IMR-90 (cell line): Measurements from ENCODE around the gene NCAPD3. TPM values are rescaled to one million over a fixed set of nuclear protein-coding genes. Genes with fewer than 3 reads are reported as not detected.

Experiments used
- ATAC-seq: fragments of 200-7000 bp; cut with Tn5 transposase; 2 replicates; pipeline ENCODE4 v1.9.1; 2020; ENCODE audit warnings: low read depth, mild to moderate bottlenecking, moderate library complexity
- BruUV-seq: library from RNA; stranded (reverse); fragments of 400-500 nt; replicated peaks from 2 replicates; lab custom pipeline; 2021; lab: Mats Ljungman, UMichigan
- CTCF ChIA-PET: fragments of 300-600 bp; formaldehyde crosslinking; extraction: SDS; loops from one replicate; lab custom pipeline; 2021; ENCODE audit warnings: antibody characterized with exemption; lab: Yijun Ruan, JAX
- POLR2A ChIA-PET: fragments of 300-600 bp; sonication (Branson Sonifier 250); formaldehyde crosslinking; loops from one replicate; lab custom pipeline; 2022; ENCODE audit warnings: antibody characterized with exemption; ENCODE audit not compliant: unreplicated experiment; lab: Charles Lee
- DNase-seq: peaks from one replicate; pipeline ENCODE4 v3.0.0; 2013
- H2AFZ ChIP-seq: replicated peaks from 2 replicates; pipeline ENCODE3; 2013; ENCODE audit warnings: low read length, mild to moderate bottlenecking; ENCODE audit not compliant: poor library complexity
- H2AK5ac ChIP-seq: 2 replicates; pipeline ENCODE4 v1.6.1; 2013; ENCODE audit warnings: low read depth, low read length, inconsistent platforms
- H2AK9ac ChIP-seq: replicated peaks from 2 replicates; pipeline ENCODE3; 2013; ENCODE audit warnings: mild to moderate bottlenecking, low read depth, low read length, moderate library complexity; ENCODE audit not compliant: poor library complexity
- H2BK120ac ChIP-seq: 2 replicates; pipeline ENCODE4 v1.6.1; 2013; ENCODE audit warnings: low read depth, low read length, inconsistent platforms
- H2BK15ac ChIP-seq: 3 replicates; pipeline ENCODE4 v1.6.1; 2013; ENCODE audit warnings: low read depth, low read length, inconsistent platforms
- H2BK20ac ChIP-seq: 2 replicates; pipeline ENCODE4 v1.6.1; 2013; ENCODE audit warnings: low read depth, mild to moderate bottlenecking, inconsistent platforms, low read length, moderate library complexity
- H2BK5ac ChIP-seq: 2 replicates; pipeline ENCODE4 v1.6.1; 2013; ENCODE audit warnings: mild to moderate bottlenecking, low read depth, low read length, inconsistent platforms; ENCODE audit not compliant: poor library complexity, severe bottlenecking
- H3K14ac ChIP-seq: replicated peaks from 2 replicates; pipeline ENCODE4 v1.6.1; 2013; ENCODE audit warnings: low read depth, low read length, inconsistent platforms
- H3K18ac ChIP-seq: 2 replicates; pipeline ENCODE4 v1.6.1; 2013; ENCODE audit warnings: low read depth, low read length, control low read depth
- H3K23ac ChIP-seq: 2 replicates; pipeline ENCODE4 v1.6.1; 2013; ENCODE audit warnings: low read depth, low read length, inconsistent platforms
- H3K27ac ChIP-seq: 2 replicates; pipeline ENCODE4 v1.5.1; 2013; ENCODE audit warnings: mild to moderate bottlenecking, control low read depth, low read length; ENCODE audit not compliant: insufficient read depth
- H3K27me3 ChIP-seq: 2 replicates; pipeline ENCODE4 v1.6.1; 2013; ENCODE audit warnings: low read length; ENCODE audit not compliant: control insufficient read depth, insufficient read depth
- H3K36me3 ChIP-seq: 2 replicates; pipeline ENCODE4 v1.6.1; 2013; ENCODE audit warnings: low read length, mixed read lengths; ENCODE audit not compliant: control insufficient read depth, insufficient read depth
- H3K4ac ChIP-seq: 2 replicates; pipeline ENCODE4 v1.6.1; 2013; ENCODE audit warnings: low read depth, low read length, inconsistent platforms
- H3K4me1 ChIP-seq: 2 replicates; pipeline ENCODE4 v1.6.1; 2013; ENCODE audit warnings: low read length, mixed read lengths; ENCODE audit not compliant: control insufficient read depth, insufficient read depth
- H3K4me2 ChIP-seq: 2 replicates; pipeline ENCODE4 v1.6.1; 2013; ENCODE audit warnings: low read depth, mild to moderate bottlenecking, control low read depth, low read length, moderate library complexity
- H3K4me3 ChIP-seq: 2 replicates; pipeline ENCODE4 v1.5.1; 2013; ENCODE audit warnings: low read depth, mild to moderate bottlenecking, control low read depth, low read length, moderate library complexity; ENCODE audit not compliant: insufficient read depth
- H3K56ac ChIP-seq: 2 replicates; pipeline ENCODE4 v1.6.1; 2013; ENCODE audit warnings: low read length, inconsistent platforms; ENCODE audit not compliant: insufficient read depth; ENCODE audit errors: extremely low read depth
- H3K79me1 ChIP-seq, 2 experiments: 2 replicates each; pipeline ENCODE4 v1.6.1; 2013; ENCODE audit warnings: low read length in 2 of 2, inconsistent platforms in 1 of 2, low read depth in 1 of 2
- H3K9ac ChIP-seq: 2 replicates; pipeline ENCODE4 v1.6.1; 2013; ENCODE audit warnings: low read depth, low read length, control low read depth
- H3K9me1 ChIP-seq: 2 replicates; pipeline ENCODE4 v1.6.1; 2013; ENCODE audit warnings: low read length, inconsistent platforms; ENCODE audit not compliant: insufficient read depth
- H3K9me3 ChIP-seq: 2 replicates; pipeline ENCODE4 v1.6.1; 2013; ENCODE audit warnings: low read length; ENCODE audit not compliant: control insufficient read depth, insufficient read depth
- H4K20me1 ChIP-seq: 2 replicates; pipeline ENCODE4 v1.6.1; 2013; ENCODE audit warnings: low read length, inconsistent platforms; ENCODE audit not compliant: insufficient read depth
- H4K5ac ChIP-seq: 2 replicates; pipeline ENCODE4 v1.6.1; 2013; ENCODE audit warnings: mild to moderate bottlenecking, low read depth, low read length, control low read depth
- H4K8ac ChIP-seq, 2 experiments: 2 replicates each; pipeline ENCODE4 v1.6.1; 2013; ENCODE audit warnings: low read depth in 2 of 2, low read length in 2 of 2, control low read depth in 1 of 2, inconsistent platforms in 1 of 2
- H4K91ac ChIP-seq: 2 replicates; pipeline ENCODE4 v1.6.1; 2013; ENCODE audit warnings: low read depth, low read length, inconsistent platforms; ENCODE audit not compliant: insufficient read depth
- POLR2A ChIP-seq: IDR thresholded peaks from 2 replicates; pipeline ENCODE4 v1.6.1; 2012; ENCODE audit warnings: mild to moderate bottlenecking, low read depth, low read length
- WGBS, 2 experiments: methylation state at CpG; one replicate each; pipeline versions ENCODE4 v1.1.5 to v1.1.7; 2013; ENCODE audit warnings: missing lambda C conversion rate in 2 of 2; ENCODE audit not compliant: insufficient read length in 1 of 2; ENCODE audit errors: extremely low coverage in 2 of 2; 5-methylcytosine and 5-hydroxymethylcytosine counted together
- dilution Hi-C: fragments of 300-500 bp; cut with HindIII; formaldehyde crosslinking; loops from one replicate; pipeline ENCODE4 v1.14.3; 2018; ENCODE audit warnings: low sequenced_read_pairs; ENCODE audit not compliant: unreplicated experiment
- in situ Hi-C: fragments of 300-500 bp; cut with MboI; formaldehyde crosslinking; loops from 3 replicates; pipeline ENCODE4 v1.14.3; 2019; ENCODE audit warnings: low sequenced_read_pairs, inconsistent platforms, mixed read lengths
- intact Hi-C: fragments of 100-400 bp; cut with micrococcal nuclease; formaldehyde crosslinking; loops from 2 replicates; pipeline ENCODE4 v1.10.0; 2022
- polyA plus RNA-seq, 3 experiments: library from polyadenylated mRNA; depleted of rRNA; stranded (reverse); fragments of >200 nt; gene quantifications; 2 replicates each; pipeline ENCODE4 v1.2.3, GENCODE V29; 2012; ENCODE audit warnings: low replicate concordance in 1 of 3
- total RNA-seq: library from RNA; depleted of rRNA; stranded (reverse); fragments of >200 nt; gene quantifications from 2 replicates; pipeline ENCODE4 v1.2.3, GENCODE V29; 2012

Gene NCAPD3
- total and polyA plus RNA-seq, 2 of the 4 experiments (the other 2 are of a cell fraction) = 18.0 to 19.2 TPM

DNA sequence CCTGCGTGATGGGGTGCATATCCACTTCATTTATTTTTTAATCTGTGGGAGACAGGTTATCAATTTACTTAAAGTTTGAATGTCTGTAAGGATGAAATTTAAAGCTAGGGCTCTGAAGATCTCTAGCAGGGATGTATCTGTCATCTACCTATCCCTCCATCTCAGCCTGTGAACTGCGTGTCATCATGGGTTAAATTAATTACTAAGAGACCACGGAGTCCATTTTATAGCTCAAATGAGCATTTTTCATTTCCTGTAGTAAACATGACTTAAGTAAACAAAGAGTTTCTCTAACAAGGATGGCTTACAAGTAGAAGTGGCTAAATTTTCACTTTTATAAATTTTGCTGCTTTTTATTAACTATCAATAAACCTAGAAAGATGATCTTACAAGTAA is 49.5 kb upstream of the NCAPD3 start:
- no peak for TF ChIP-seq POLR2A
- no peak overlapping the region for H3K18ac ChIP-seq
- DNase-seq (no peak), ATAC-seq (no peak)
- no peaks in the 10 kb centered on the region for H4K20me1 ChIP-seq
- no peak overlapping the region for H2BK5ac ChIP-seq
- H3K4ac ChIP-seq = no peak overlapping the region
- H3K4me3 ChIP-seq = no peak overlapping the region
- dilution Hi-C loops = no loop called here
- no peaks in the 10 kb centered on the region for H3K36me3 ChIP-seq
- intact Hi-C loops = no loop called here
- in situ Hi-C loops = no loop called here
- no peak overlapping the region for H2BK20ac ChIP-seq
- H2AK9ac ChIP-seq = no peak overlapping the region
- H3K27me3 ChIP-seq = peaks cover 65% of the 10 kb centered on the region
- ChIA-PET CTCF (interaction anchor here (0.6 to 1.8 kb wide), 2 partner anchors 12 to 45 kb away, joined by 3 to 6 read pairs; no protein-coding TSS in a partner anchor), POLR2A (no interaction called here)
- H3K9me1 ChIP-seq = no peaks in the 10 kb centered on the region
- no peak overlapping the region for H3K23ac ChIP-seq
- no CpG with 5 or more reads among the region's 3 CpGs for WGBS, 2 experiments
- H4K5ac ChIP-seq = no peak overlapping the region
- peaks cover 1% of the 10 kb centered on the region; the same call in 1 of the 2 replicates for H3K4me1 ChIP-seq
- no peak overlapping the region for H2AK5ac ChIP-seq
- no peak overlapping the region for H2AFZ ChIP-seq
- no peak overlapping the region for H3K9ac ChIP-seq
- H3K27ac ChIP-seq = no peak overlapping the region
- no peak overlapping the region for H3K56ac ChIP-seq
- no peak overlapping the region for H2BK15ac ChIP-seq
- no peak overlapping the region for H3K14ac ChIP-seq
- no peak overlapping the region for H4K8ac ChIP-seq
- no TSS peak for BruUV-seq
- no peak overlapping the region for H2BK120ac ChIP-seq
- H3K9me3 ChIP-seq = peaks cover 6% of the 10 kb centered on the region
- no peak overlapping the region for H3K4me2 ChIP-seq
- no peaks in the 10 kb centered on the region for H3K79me1 ChIP-seq
- no peak overlapping the region for H4K91ac ChIP-seq
